ENCODE results near the gene KCTD15.
A peak's percentile ranks its signal among the peaks of the same experiment; 100 is the strongest.

Gene KCTD15, protein sequence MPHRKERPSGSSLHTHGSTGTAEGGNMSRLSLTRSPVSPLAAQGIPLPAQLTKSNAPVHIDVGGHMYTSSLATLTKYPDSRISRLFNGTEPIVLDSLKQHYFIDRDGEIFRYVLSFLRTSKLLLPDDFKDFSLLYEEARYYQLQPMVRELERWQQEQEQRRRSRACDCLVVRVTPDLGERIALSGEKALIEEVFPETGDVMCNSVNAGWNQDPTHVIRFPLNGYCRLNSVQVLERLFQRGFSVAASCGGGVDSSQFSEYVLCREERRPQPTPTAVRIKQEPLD

DNA sequence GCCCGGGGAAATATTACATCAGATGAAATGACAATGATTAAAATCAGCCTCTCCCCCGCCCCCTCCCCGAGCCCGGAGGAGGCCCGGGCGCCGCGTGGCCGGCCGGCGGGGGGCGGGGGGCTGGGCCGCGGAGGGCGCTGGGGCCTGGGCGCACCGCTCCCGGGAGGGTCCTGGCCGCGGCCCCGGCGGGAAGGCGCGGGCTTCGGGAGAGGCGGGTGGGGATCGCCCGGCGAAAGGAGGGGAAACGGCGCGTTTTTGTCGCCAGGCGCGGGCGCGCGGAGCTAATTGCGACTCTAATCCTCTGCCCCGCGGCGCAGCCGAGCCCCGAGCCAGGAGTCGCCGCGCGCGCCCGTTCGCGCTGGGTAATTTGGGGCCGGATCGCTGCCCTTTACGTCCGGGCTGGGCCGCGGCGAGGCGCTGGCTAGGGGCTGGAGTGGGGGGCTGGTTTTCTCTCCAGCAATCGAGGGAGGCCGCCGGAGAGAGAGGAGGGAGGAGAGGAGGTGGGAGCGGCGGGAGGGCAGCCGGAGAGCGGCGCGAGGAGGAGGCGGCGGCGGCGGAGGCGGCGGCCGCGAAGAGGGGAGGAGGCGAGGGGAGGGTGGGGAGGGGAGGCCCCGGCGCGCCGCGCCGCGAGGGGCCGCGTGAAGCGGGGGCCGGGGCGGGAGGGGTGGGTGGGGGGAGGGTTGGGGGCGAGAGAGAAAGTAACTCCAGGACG is at the start of gene KCTD15:
Gene KCTD15, plus strand, starts transcription at position 707 of the 712 bp plus-strand sequence. CDS start 3,585 bp downstream, outside the sequence.
- ATAC-seq (ENCODE audit: low read depth) (peak; percentile 23), DNase-seq (ENCODE audit: low spot score in 2 of 2) (peak in 1 of 2 donors; percentile 22)
- Mint-ChIP-seq H3K27me3 (peaks cover 11% of the 10 kb centered on the region), H3K4me1 (no peaks in the 10 kb centered on the region), H3K36me3 (no peaks in the 10 kb centered on the region), H3K4me3 (peak within 1 kb of the TSS; percentile 84), H3K9me3 (no peaks in the 10 kb centered on the region), H3K27ac (no peak within 1 kb of the TSS)

DNA sequence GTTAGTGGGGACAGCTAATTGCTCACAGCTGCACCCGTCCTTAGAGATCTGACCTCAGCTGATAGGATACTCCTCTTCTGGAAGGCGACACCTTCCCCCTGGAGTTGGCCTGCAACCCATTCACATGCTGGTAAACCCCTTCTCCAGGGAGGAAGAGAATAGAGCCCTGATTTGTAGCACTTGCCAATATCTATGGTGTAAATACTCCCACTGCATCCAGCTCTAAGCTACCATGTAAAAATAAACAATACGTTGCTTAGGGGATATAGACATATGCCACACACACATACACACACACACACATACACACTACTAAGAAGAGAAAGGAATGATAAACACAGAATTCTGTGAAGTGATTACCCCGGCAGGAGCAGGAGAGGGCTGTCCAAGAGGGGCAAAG is 49.4 kb upstream of the KCTD15 start:
- no peak for ATAC-seq (ENCODE audit: low read depth)
- Mint-ChIP-seq H3K27ac (no peak overlapping the region), H3K36me3 (no peaks in the 10 kb centered on the region), H3K4me1 (no peaks in the 10 kb centered on the region), H3K4me3 (no peak overlapping the region), H3K27me3 (peaks cover 8% of the 10 kb centered on the region), H3K9me3 (no peaks in the 10 kb centered on the region)
- DNase-seq (ENCODE audit: low spot score in 2 of 2): no peak

DNA sequence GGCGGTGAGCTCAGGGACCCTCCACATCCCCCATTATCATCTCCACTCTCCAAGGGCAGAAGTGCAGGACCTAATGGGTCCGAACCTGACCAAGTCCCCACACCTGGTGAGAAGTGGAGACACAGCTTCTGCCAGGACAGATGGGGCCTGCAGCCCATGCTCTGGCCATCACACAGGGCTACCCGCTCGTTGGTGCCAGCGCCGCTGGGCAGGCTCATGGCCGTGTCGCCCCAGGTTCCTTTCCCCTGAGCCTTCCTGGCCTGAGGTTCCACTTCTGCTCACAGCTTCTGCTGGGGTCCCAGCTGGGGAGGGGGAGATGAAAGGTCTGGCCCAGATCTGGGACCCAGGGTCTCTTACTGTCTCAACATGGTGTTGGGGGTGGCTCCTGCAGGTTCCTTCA is 48.4 kb upstream of the KCTD15 start:
- DNase-seq (ENCODE audit: low spot score in 2 of 2): no peak
- no peaks in the 10 kb centered on the region for H3K36me3 Mint-ChIP-seq
- ATAC-seq (ENCODE audit: low read depth): no peak
- no peaks in the 10 kb centered on the region for H3K9me3 Mint-ChIP-seq
- H3K4me1 Mint-ChIP-seq: no peaks in the 10 kb centered on the region
- no peak overlapping the region for H3K4me3 Mint-ChIP-seq
- no peak overlapping the region for H3K27ac Mint-ChIP-seq
- H3K27me3 Mint-ChIP-seq: peaks cover 8% of the 10 kb centered on the region

DNA sequence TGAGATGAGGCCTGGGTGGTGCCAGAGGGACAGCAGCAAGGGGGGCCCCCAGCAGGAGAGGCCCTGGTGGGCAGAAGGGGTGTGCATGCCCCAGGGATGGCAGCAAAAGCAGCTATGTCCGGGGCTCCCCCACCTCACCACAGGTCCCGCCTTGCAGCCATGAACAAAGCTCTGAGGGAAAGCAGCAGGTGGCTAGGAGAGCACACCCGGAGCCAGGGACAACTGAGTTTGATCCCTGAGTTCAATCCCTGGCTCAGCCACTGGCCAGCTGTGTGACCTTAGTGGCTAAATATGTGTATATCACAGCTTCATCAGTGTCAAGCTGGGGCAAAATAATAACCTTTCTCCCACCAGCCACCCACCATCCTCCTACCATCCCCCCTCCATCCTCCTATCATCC is 47.7 kb upstream of the KCTD15 start:
- Mint-ChIP-seq H3K4me3 (no peak overlapping the region), H3K27ac (no peak overlapping the region), H3K9me3 (peaks cover 1% of the 10 kb centered on the region), H3K27me3 (peaks cover 9% of the 10 kb centered on the region), H3K36me3 (no peaks in the 10 kb centered on the region), H3K4me1 (no peaks in the 10 kb centered on the region)
- ATAC-seq (ENCODE audit: low read depth) (no peak), DNase-seq (ENCODE audit: low spot score in 2 of 2) (no peak)

DNA sequence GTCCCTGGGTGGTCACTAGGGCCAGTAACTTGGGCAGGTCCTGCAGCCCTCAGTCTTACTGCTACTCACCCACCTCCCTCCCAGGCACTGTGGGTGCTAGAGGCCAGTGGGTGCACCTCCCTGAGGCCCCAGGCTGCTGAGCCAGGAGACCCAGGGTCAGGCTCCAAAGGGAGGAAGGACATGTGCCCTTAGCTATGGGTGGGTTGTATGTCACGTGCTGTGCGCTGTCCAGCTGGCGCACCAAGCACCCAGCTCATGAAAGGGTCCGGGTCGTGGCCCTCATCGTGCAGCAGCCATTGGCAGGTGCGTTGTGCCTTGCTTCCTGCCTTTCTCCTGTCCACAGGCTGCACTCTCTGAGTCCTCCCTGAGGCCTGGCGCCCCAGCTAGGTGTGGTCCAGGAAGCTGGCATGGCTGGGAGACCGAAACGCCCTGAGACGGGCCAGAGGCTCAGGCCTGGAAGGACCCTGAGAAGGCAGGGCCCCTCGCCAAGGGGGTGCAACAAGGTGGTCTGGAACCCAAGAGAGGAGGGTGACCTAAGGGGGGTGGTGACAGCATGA is 47.0 kb upstream of the KCTD15 start:
- Mint-ChIP-seq H3K4me3 (no peak overlapping the region), H3K27ac (no peak overlapping the region), H3K4me1 (no peaks in the 10 kb centered on the region), H3K9me3 (peaks cover 1% of the 10 kb centered on the region), H3K27me3 (peaks cover 10% of the 10 kb centered on the region), H3K36me3 (no peaks in the 10 kb centered on the region)
- DNase-seq (ENCODE audit: low spot score in 2 of 2) (no peak), ATAC-seq (ENCODE audit: low read depth) (no peak)

DNA sequence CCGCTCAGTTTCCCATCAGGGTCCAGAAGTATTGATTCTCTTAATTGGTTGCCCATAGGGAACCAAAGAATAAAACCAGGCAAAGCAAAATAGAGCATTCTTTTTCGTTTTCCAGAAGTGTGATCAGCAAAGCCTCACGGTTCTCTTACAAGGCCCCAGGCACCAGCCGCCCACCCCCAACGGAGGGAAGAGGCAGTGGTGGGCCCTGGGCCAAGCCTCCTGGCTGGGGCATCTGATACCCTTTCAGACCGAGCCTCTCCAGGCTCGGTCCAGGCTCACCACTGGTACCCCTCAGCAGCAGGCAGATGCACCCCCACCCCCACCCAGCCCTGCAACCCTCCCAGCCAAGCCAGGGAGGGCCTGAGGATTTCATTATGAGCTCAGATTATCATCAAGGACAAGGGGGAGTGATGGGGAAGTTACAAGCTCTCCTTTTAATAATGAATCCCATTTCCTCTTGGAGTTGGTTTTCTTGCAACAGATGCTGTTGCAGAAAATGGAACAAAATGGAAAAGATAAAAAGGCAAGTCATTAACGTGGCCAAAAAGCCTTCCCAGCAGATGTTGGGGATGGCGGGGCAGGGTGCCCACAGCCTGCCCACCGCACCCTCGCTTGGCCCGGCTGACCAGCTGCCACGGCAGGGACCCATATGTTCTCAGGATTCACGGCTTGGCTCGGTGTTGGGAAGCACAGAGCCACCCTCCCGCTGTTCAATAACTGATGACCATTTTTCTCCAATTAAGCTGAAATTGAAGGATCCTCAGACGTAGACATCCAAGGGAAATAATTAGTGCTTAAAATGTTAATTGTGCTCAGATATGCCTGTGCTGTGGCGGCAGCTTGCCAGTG is 45.9 kb upstream of the KCTD15 start:
- H3K9me3 Mint-ChIP-seq: peaks cover 1% of the 10 kb centered on the region
- no peak for ATAC-seq (ENCODE audit: low read depth)
- H3K27me3 Mint-ChIP-seq: peaks cover 13% of the 10 kb centered on the region
- H3K4me3 Mint-ChIP-seq: no peak overlapping the region
- DNase-seq (ENCODE audit: low spot score in 2 of 2): no peak
- H3K27ac Mint-ChIP-seq: no peak overlapping the region
- no peaks in the 10 kb centered on the region for H3K36me3 Mint-ChIP-seq
- no peaks in the 10 kb centered on the region for H3K4me1 Mint-ChIP-seq

DNA sequence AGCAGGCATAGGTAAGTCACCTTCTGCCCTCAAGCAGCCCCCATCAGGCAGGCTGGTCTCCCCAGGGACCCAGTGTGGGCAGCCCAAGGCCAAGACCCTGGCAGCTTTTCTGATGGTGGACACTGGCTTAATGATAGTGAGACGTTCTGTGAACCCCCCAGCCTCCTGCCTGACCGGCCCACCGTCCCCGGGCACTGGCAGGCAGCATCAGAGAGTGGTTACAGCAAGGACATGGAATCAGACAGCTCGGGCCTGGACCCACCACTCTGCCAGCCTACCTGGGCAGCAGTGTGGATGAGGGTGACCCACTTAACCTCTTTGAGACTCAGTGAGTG is 45.3 kb upstream of the KCTD15 start:
- peaks cover 13% of the 10 kb centered on the region for H3K27me3 Mint-ChIP-seq
- no peak overlapping the region for H3K4me3 Mint-ChIP-seq
- no peaks in the 10 kb centered on the region for H3K36me3 Mint-ChIP-seq
- DNase-seq (ENCODE audit: low spot score in 2 of 2) (no peak), ATAC-seq (ENCODE audit: low read depth) (no peak)
- no peak overlapping the region for H3K27ac Mint-ChIP-seq
- H3K9me3 Mint-ChIP-seq: peaks cover 1% of the 10 kb centered on the region
- H3K4me1 Mint-ChIP-seq: no peaks in the 10 kb centered on the region

DNA sequence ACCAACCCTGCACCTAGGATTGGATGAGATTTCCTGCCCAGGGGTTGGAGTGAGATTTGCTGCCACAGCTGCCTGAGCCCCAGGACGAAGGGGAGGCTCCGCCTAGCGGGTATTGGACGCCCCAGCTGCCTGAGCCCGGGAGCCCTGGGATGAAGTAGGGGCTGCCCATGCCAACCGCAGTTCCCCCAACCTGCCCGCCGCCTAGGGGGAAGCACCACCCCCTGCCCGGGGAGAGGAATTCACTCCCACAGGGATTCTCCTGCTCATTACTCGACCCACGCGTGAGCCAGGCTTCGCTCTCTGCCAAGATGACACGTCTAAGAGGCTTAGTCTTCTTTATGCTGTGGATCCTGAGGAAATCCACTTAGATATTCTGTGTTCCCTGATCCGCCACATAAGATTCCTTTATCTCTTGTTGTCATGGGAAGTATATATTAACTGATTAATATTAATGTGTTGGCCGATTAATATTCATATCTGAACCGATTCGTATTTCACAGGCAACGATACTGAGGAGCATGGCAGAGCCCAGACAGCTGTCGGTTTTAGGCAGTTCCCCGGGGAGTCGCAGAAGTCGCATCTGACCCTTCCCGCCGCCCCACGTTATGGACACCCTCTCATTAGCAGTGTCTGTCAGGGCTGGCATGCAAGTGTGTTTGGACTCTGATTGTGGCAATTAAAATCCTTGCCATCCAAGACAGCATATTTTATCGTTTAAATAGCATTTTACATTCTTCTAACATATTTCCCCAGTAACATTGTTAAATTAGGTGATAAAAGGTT is 44.5 kb upstream of the KCTD15 start:
- H3K27me3 Mint-ChIP-seq: peaks cover 14% of the 10 kb centered on the region
- H3K4me1 Mint-ChIP-seq: no peaks in the 10 kb centered on the region
- H3K36me3 Mint-ChIP-seq: no peaks in the 10 kb centered on the region
- no peak for DNase-seq (ENCODE audit: low spot score in 2 of 2)
- H3K27ac Mint-ChIP-seq: no peak overlapping the region
- peaks cover 1% of the 10 kb centered on the region for H3K9me3 Mint-ChIP-seq
- H3K4me3 Mint-ChIP-seq: no peak overlapping the region
- no peak for ATAC-seq (ENCODE audit: low read depth)

DNA sequence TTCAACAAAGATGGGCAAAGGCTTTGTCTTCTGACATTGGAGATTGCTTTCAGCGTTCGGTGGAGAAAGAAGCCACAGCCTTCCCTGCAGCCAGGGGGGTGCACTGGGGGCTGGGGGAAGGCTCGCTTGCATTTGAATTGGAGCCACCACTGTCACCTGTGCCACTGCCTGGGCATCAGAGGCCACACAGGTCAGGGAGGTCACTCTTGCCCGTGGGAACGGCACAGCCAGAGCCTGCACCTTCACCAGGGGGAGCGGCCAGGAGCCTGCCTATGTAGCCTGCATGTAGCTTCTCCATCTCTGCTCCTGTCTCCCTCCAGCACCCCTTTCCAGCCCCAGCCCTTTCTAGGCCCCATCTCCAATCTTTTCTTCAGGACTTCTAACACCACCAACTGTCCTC is 43.7 kb upstream of the KCTD15 start:
- H3K4me1 Mint-ChIP-seq: no peaks in the 10 kb centered on the region
- H3K36me3 Mint-ChIP-seq: no peaks in the 10 kb centered on the region
- DNase-seq (ENCODE audit: low spot score in 2 of 2) (no peak), ATAC-seq (ENCODE audit: low read depth) (no peak)
- H3K27me3 Mint-ChIP-seq: peaks cover 12% of the 10 kb centered on the region
- no peak overlapping the region for H3K4me3 Mint-ChIP-seq
- no peak overlapping the region for H3K27ac Mint-ChIP-seq
- peaks cover 1% of the 10 kb centered on the region for H3K9me3 Mint-ChIP-seq

DNA sequence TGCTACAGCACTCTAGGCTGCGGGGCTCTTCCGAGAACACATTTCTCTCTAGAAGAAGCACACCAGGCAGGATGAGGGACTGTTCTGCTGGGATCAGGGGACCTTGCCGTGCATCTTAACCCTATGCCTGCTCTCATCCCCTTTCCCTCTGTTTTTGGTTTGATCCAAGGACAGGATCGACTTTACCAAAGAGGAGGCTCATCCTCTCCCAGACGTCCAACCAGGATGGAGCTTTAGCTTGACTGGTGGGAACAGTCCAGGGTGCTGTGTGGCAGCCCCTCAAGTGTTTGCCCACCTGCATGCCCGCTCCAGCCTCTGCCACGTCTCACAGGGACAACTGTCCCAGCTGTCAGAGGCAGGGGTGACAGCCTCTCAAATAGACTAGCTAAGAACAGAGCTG is 42.3 kb upstream of the KCTD15 start:
- Mint-ChIP-seq H3K4me3 (no peak overlapping the region), H3K4me1 (no peaks in the 10 kb centered on the region), H3K9me3 (peaks cover 1% of the 10 kb centered on the region), H3K27ac (no peak overlapping the region), H3K36me3 (no peaks in the 10 kb centered on the region), H3K27me3 (peaks cover 11% of the 10 kb centered on the region)
- ATAC-seq (ENCODE audit: low read depth) (no peak), DNase-seq (ENCODE audit: low spot score in 2 of 2) (no peak)

DNA sequence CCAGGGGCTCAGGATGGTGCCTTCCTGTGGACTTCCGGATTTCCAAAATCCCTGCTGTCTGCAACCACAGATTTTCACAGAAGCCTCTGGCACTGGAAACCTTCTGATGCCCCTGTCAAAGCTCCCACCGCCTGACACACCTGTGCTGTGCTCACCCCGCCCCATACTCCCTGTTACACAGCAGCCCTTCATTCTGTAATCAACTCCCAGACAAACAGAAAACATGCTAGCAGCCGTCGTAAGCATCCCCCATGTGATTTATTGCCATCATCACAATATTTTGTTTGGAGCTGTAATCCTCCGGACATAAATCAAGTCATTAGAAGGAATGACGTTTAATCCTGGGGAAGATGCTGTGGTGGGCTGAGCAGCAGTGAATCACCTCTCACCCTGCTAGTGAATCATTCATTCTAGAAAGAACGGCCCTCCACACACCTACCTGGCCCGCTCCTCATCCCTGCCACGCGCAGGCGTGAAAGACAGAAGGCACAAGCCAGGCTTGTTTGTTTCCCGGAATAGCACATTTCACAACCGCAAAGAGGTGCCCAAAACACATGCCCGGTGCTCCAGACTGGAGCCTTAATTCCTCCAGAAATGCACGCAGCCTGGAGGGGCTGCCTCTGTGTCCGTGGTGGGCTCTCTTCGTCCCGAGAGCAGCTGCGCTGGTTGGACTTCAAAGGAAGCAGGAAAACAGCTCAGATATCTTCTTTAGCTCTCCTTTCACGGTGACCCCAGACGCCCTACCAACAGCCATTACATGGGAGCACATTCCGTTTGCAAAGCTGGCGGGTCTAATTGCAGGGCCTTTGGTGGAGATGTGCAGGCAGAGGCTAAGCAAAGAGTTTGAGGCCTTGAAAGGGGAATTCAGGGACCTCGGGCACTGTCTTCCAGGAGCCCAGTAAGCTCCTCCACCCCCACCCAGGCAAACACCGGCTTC is 41.3 kb upstream of the KCTD15 start:
- H3K27ac Mint-ChIP-seq: no peak overlapping the region
- no peaks in the 10 kb centered on the region for H3K4me1 Mint-ChIP-seq
- no peaks in the 10 kb centered on the region for H3K36me3 Mint-ChIP-seq
- H3K9me3 Mint-ChIP-seq: peaks cover 1% of the 10 kb centered on the region
- H3K4me3 Mint-ChIP-seq: no peak overlapping the region
- H3K27me3 Mint-ChIP-seq: peaks cover 13% of the 10 kb centered on the region
- ATAC-seq (ENCODE audit: low read depth) (no peak), DNase-seq (ENCODE audit: low spot score in 2 of 2) (no peak)

DNA sequence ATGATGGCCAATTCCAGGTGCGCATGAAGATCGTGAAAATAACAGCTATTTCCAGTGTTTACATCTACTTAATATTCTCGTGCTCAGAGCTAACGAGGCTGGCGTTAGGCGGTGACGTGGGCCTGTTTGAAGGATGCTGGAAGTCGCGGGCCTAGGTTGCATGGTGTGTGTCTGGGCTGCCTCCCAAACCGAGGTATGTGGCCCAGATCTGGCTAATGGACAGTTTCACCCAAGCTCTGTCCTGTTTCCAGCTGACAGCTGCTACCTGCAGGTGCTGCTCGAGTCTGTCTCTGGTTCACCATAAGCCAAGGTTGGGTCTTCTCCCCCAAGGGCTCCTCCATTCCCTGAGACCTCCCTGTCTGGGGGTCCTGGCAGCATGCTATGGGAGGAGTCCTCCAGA is 40.5 kb upstream of the KCTD15 start:
- ATAC-seq (ENCODE audit: low read depth) (no peak), DNase-seq (ENCODE audit: low spot score in 2 of 2) (no peak)
- no peaks in the 10 kb centered on the region for H3K4me1 Mint-ChIP-seq

More for the DNA sequence above, 40.5 kb upstream of the KCTD15 start:
- Mint-ChIP-seq H3K9me3 (peaks cover 1% of the 10 kb centered on the region), H3K36me3 (no peaks in the 10 kb centered on the region), H3K27ac (no peak overlapping the region), H3K4me3 (no peak overlapping the region), H3K27me3 (peaks cover 13% of the 10 kb centered on the region)
